ENCODE results near the gene DLX4.

The DLX4 gene

GRCh38 chr17:49946964-49947584 is 21.9 kb upstream of the DLX4 start:
- no peak for DNase-seq (ENCODE audit: low read depth in 2 of 3, low spot score in 1 of 3)

GRCh38 chr17:49949634-49950033 is 19.4 kb upstream of the DLX4 start:
- DNase-seq (ENCODE audit: low read depth in 2 of 3, low spot score in 1 of 3), result no peak

GRCh38 chr17:49951362-49952082 is 17.5 kb upstream of the DLX4 start:
- no peak for DNase-seq (ENCODE audit: low read depth in 2 of 3, low spot score in 1 of 3)

- peak; percentile 66 to 79 (median 78) for DNase-seq (ENCODE audit: low read depth in 2 of 3, low spot score in 1 of 3)
These were observed 16.6 kb upstream of the DLX4 start for GRCh38 chr17:49952209-49952911.

- DNase-seq (ENCODE audit: low read depth in 2 of 3, low spot score in 1 of 3), result no peak
These were observed 16.0 kb upstream of the DLX4 start for GRCh38 chr17:49952912-49953497.

GRCh38 chr17:49955157-49955556 is 13.8 kb upstream of the DLX4 start:
- DNase-seq (ENCODE audit: low read depth in 2 of 3, low spot score in 1 of 3), result no peak

- DNase-seq (ENCODE audit: low read depth in 2 of 3, low spot score in 1 of 3), result no peak
These were observed 12.2 kb upstream of the DLX4 start for GRCh38 chr17:49956780-49957179.

GRCh38 chr17:49957350-49957749 is 11.6 kb upstream of the DLX4 start:
- no peak for DNase-seq (ENCODE audit: low read depth in 2 of 3, low spot score in 1 of 3)

- no peak for DNase-seq (ENCODE audit: low read depth in 2 of 3, low spot score in 1 of 3)
These were observed 10.3 kb upstream of the DLX4 start for GRCh38 chr17:49958723-49959122.

- no peak for DNase-seq (ENCODE audit: low read depth in 2 of 3, low spot score in 1 of 3)
These were observed 9.6 kb upstream of the DLX4 start for GRCh38 chr17:49959183-49959935.

- DNase-seq (ENCODE audit: low read depth in 2 of 3, low spot score in 1 of 3), result no peak
These were observed 6.2 kb upstream of the DLX4 start for GRCh38 chr17:49962599-49963308.

GRCh38 chr17:49963309-49963625 is 5.7 kb upstream of the DLX4 start:
- no peak for DNase-seq (ENCODE audit: low read depth in 2 of 3, low spot score in 1 of 3)

GRCh38 chr17:49963626-49964302 is 5.2 kb upstream of the DLX4 start:
- no peak for DNase-seq (ENCODE audit: low read depth in 2 of 3, low spot score in 1 of 3)

GRCh38 chr17:49964303-49964768 is 4.7 kb upstream of the DLX4 start:
- no peak for DNase-seq (ENCODE audit: low read depth in 2 of 3, low spot score in 1 of 3)

GRCh38 chr17:49964769-49965523 is 4.0 kb upstream of the DLX4 start:
- no peak for DNase-seq (ENCODE audit: low read depth in 2 of 3, low spot score in 1 of 3)

GRCh38 chr17:49965524-49965909 is 3.5 kb upstream of the DLX4 start:
- no peak for DNase-seq (ENCODE audit: low read depth in 2 of 3, low spot score in 1 of 3)

- no peak for DNase-seq (ENCODE audit: low read depth in 2 of 3, low spot score in 1 of 3)
These were observed 2.2 kb upstream of the DLX4 start for GRCh38 chr17:49966767-49967166.

GRCh38 chr17:49967205-49967604 is 1.8 kb upstream of the DLX4 start:
- DNase-seq (ENCODE audit: low read depth in 2 of 3, low spot score in 1 of 3), result no peak

- DNase-seq (ENCODE audit: low read depth in 2 of 3, low spot score in 1 of 3), result no peak
These were observed 1.2 kb upstream of the DLX4 start for GRCh38 chr17:49967621-49968404.
